ENCODE results near the gene SERPINA9.
"Not testable (repeated sequence)": the region's sequence is repeated elsewhere in the genome, so short reads cannot be mapped to it uniquely, and the experiment has no call there.

The SERPINA9 gene

GRCh38 chr14:94476023-94476422 lies at the start of gene SERPINA9:
Gene SERPINA9 (minus strand): TSS chr14:94476197. CDS start chr14:94469840, 6,357 bp downstream.
- no peak for DNase-seq

- DNase-seq, result no peak
Measured at GRCh38 chr14:94524093-94524492, 48.1 kb upstream of the SERPINA9 start.

- DNase-seq, result no peak
Measured at GRCh38 chr14:94523265-94523664, 47.3 kb upstream of the SERPINA9 start.

GRCh38 chr14:94522115-94522724 lies 46.2 kb upstream of the SERPINA9 start:
- DNase-seq, result no peak

- DNase-seq, result no peak
Measured at GRCh38 chr14:94521375-94522114, 45.5 kb upstream of the SERPINA9 start.

GRCh38 chr14:94517641-94518257 lies 41.8 kb upstream of the SERPINA9 start:
- no peak for DNase-seq

- DNase-seq, result no peak
Measured at GRCh38 chr14:94517248-94517640, 41.2 kb upstream of the SERPINA9 start.

- no peak for DNase-seq
Measured at GRCh38 chr14:94515856-94516255, 39.9 kb upstream of the SERPINA9 start.

- DNase-seq, result no peak
Measured at GRCh38 chr14:94515426-94515825, 39.4 kb upstream of the SERPINA9 start.

- DNase-seq, result no peak
Measured at GRCh38 chr14:94514351-94514750, 38.4 kb upstream of the SERPINA9 start.

GRCh38 chr14:94510481-94510880 lies 34.5 kb upstream of the SERPINA9 start:
- not testable (repeated sequence) for DNase-seq

- no peak for DNase-seq
Measured at GRCh38 chr14:94509356-94509755, 33.4 kb upstream of the SERPINA9 start, which contains the start of gene SERPINA12. Gene SERPINA12 (minus strand): TSS chr14:94509469. CDS start chr14:94498397, 11,072 bp downstream.

- DNase-seq, result no peak
Measured at GRCh38 chr14:94505641-94506040, 29.6 kb upstream of the SERPINA9 start.

GRCh38 chr14:94505206-94505605 lies 29.2 kb upstream of the SERPINA9 start:
- no peak for DNase-seq

GRCh38 chr14:94501588-94502516 lies 25.9 kb upstream of the SERPINA9 start:
- no peak for DNase-seq

- no peak for DNase-seq
Measured at GRCh38 chr14:94500264-94500663, 24.3 kb upstream of the SERPINA9 start.

- DNase-seq, result no peak
Measured at GRCh38 chr14:94499673-94500072, 23.7 kb upstream of the SERPINA9 start.

GRCh38 chr14:94498215-94498614 lies 22.2 kb upstream of the SERPINA9 start:
- DNase-seq, result no peak

- DNase-seq, result no peak
Measured at GRCh38 chr14:94494085-94494484, 18.1 kb upstream of the SERPINA9 start.

- no peak for DNase-seq
Measured at GRCh38 chr14:94491511-94491910, 15.5 kb upstream of the SERPINA9 start.

- no peak for DNase-seq
Measured at GRCh38 chr14:94489336-94489735, 13.3 kb upstream of the SERPINA9 start.

GRCh38 chr14:94486883-94487282 lies 10.9 kb upstream of the SERPINA9 start:
- no peak for DNase-seq
